ENCODE results near the gene SMAP2.

SMAP2 gene

GRCh38 chr1:40407453-40407852, 33.9 kb downstream of the SMAP2 start (continued):
- no peak for TF ChIP-seq KLF8 (tag by site-specific recombination; IDR thresholded peaks at IDR 0.05)

GRCh38 chr1:40409467-40409866, 35.9 kb downstream of the SMAP2 start:
- TF ChIP-seq ZBTB21 (tag by site-specific recombination; IDR thresholded peaks at IDR 0.05) (no peak), PRDM4 (tag by site-specific recombination; IDR thresholded peaks at IDR 0.05) (no peak), MEIS1 (CRISPR knock-in tag; IDR thresholded peaks at IDR 0.05; ENCODE audit: borderline replicate concordance) (no peak), ZNF747 (tag by site-specific recombination; IDR thresholded peaks at IDR 0.05) (no peak), ZNF404 (tag by site-specific recombination; IDR thresholded peaks at IDR 0.05) (no peak), ZNF792 (tag by site-specific recombination; IDR thresholded peaks at IDR 0.05) (no peak), HOXD13 (CRISPR knock-in tag; IDR thresholded peaks at IDR 0.05; ENCODE audit: borderline replicate concordance) (no peak), ZNF777 (tag by site-specific recombination; IDR thresholded peaks at IDR 0.05; ENCODE audit: borderline replicate concordance) (no peak), ZNF350 (tag by site-specific recombination; IDR thresholded peaks at IDR 0.05) (no peak), ZNF544 (tag by site-specific recombination; IDR thresholded peaks at IDR 0.05) (no peak), PRDM2 (tag by site-specific recombination; IDR thresholded peaks at IDR 0.05; ENCODE audit: borderline replicate concordance) (no peak), ZNF596 (tag by site-specific recombination; IDR thresholded peaks at IDR 0.05) (no peak), ZNF692 (tag by site-specific recombination; IDR thresholded peaks at IDR 0.05) (no peak), AEBP2 (tag by site-specific recombination; IDR thresholded peaks at IDR 0.05; ENCODE audit: borderline replicate concordance) (no peak), PRDM1 (tag by site-specific recombination; IDR thresholded peaks at IDR 0.05) (no peak), SCRT2 (tag by site-specific recombination; IDR thresholded peaks at IDR 0.05) (no peak), ZNF175 (tag by site-specific recombination; IDR thresholded peaks at IDR 0.05) (no peak)
- Histone ChIP-seq H3K27ac (ENCODE audit: extremely low read depth, low read depth, low read length) (no peak overlapping the region), H3K4me3 (ENCODE audit: low read depth, low read length) (no peak overlapping the region), H3K4me1 (ENCODE audit: control insufficient read depth, insufficient read depth, low read length) (peaks cover 6% of the 10 kb centered on the region; the same call in 1 of the 2 replicates), H3K9me3 (ENCODE audit: control insufficient read depth, insufficient read depth, low read depth, low read length) (no peaks in the 10 kb centered on the region), H3K36me3 (ENCODE audit: control insufficient read depth in 2 of 2, insufficient read depth in 1 of 2, low read length in 2 of 2) (peaks cover 0 to 55% of the 10 kb centered on the region in 2 experiments; a peak in 1 of 3 replicates)
- POLR2A ChIA-PET: no interaction called here
- CTCF ChIA-PET: no interaction called here
